Measurements from ENCODE around the gene RARS2. TPM values are rescaled to one million over a fixed set of nuclear protein-coding genes. Genes with fewer than 3 reads are reported as not detected.
A peak's percentile ranks its signal among the peaks of the same experiment; 100 is the strongest.

The RARS2 gene
- total RNA-seq, 1 experiment from 2014 or later = 14.8 TPM

GRCh38 chr6:87481931-87482330 is 107.9 kb downstream of the RARS2 start:
- Histone ChIP-seq H3K4me2 (ENCODE audit: low read length) (no peak overlapping the region), H2AFZ (ENCODE audit: low read length) (no peak overlapping the region), H3F3A (ENCODE audit: low read length, unreplicated experiment) (no peaks in the 10 kb centered on the region), H3K4me1 (ENCODE audit: insufficient read depth, low read length) (no peaks in the 10 kb centered on the region), H3K79me2 (ENCODE audit: low read length) (no peaks in the 10 kb centered on the region), H4K20me1 (ENCODE audit: low read length) (no peaks in the 10 kb centered on the region), H3K27me3 (ENCODE audit: low read length) (no peaks in the 10 kb centered on the region), H3K9ac (ENCODE audit: low read length) (no peak overlapping the region), H3K36me3 (ENCODE audit: low read depth, low read length) (peaks cover 28% of the 10 kb centered on the region), H3K4me3 (ENCODE audit: low read length) (no peak overlapping the region), H3K9me3 (ENCODE audit: low read length) (no peaks in the 10 kb centered on the region), H3K27ac (ENCODE audit: low read length) (no peak overlapping the region), H3K9me2 (replicated peaks; ENCODE audit: low read length) (no peaks in the 10 kb centered on the region)
- ATAC-seq (no peak), DNase-seq (no peak)
- ChIA-PET POLR2A (ENCODE audit: unreplicated experiment) (no interaction called here), CTCF (no interaction called here)
- BruUV-seq (replicated peaks) = no TSS peak
- intact Hi-C loops (cut with micrococcal nuclease) = no loop called here
- TF ChIP-seq CTCF (conservative IDR thresholded peaks at IDR 0.05; ENCODE audit: low read depth, low read length) = no peak
- TF ChIP-seq EZH2phosphoT487 (IDR thresholded peaks at IDR 0.05; ENCODE audit: borderline replicate concordance, low read length) = no peak
- no peak for TF ChIP-seq EZH2 (IDR thresholded peaks at IDR 0.05; ENCODE audit: low read length, unreplicated experiment)

GRCh38 chr6:87473419-87473903 is 116.3 kb downstream of the RARS2 start:
- ATAC-seq (peak; percentile 39), DNase-seq (peak; percentile 26)
- Histone ChIP-seq H3K36me3 (ENCODE audit: low read depth, low read length) (peaks cover 12% of the 10 kb centered on the region), H3K9ac (ENCODE audit: low read length) (peak overlapping the region; percentile 85), H4K20me1 (ENCODE audit: low read length) (no peaks in the 10 kb centered on the region), H3K4me1 (ENCODE audit: insufficient read depth, low read length) (peaks cover 5% of the 10 kb centered on the region; the same call in 1 of the 2 replicates), H3K27me3 (ENCODE audit: low read length) (no peaks in the 10 kb centered on the region), H3K4me3 (ENCODE audit: low read length) (peak overlapping the region; percentile 95), H3F3A (ENCODE audit: low read length, unreplicated experiment) (no peaks in the 10 kb centered on the region), H2AFZ (ENCODE audit: low read length) (peak overlapping the region; percentile 99), H3K9me2 (replicated peaks; ENCODE audit: low read length) (no peaks in the 10 kb centered on the region), H3K9me3 (ENCODE audit: low read length) (no peaks in the 10 kb centered on the region), H3K79me2 (ENCODE audit: low read length) (peaks cover 30% of the 10 kb centered on the region), H3K4me2 (ENCODE audit: low read length) (peak overlapping the region; percentile 86), H3K27ac (ENCODE audit: low read length) (no peak overlapping the region)
- ChIA-PET POLR2A (ENCODE audit: unreplicated experiment) (no interaction called here), CTCF (no interaction called here)
- TF ChIP-seq CTCF (conservative IDR thresholded peaks at IDR 0.05; ENCODE audit: low read depth, low read length) (no peak), EZH2 (IDR thresholded peaks at IDR 0.05; ENCODE audit: low read length, unreplicated experiment) (no peak), EZH2phosphoT487 (IDR thresholded peaks at IDR 0.05; ENCODE audit: borderline replicate concordance, low read length) (no peak)
- no TSS peak for BruUV-seq (replicated peaks)
- intact Hi-C loops (cut with micrococcal nuclease) = loop anchor here (5.0 kb wide), 1 partner anchor 66 kb away; the partner anchor contains the start of gene CFAP206
